ENCODE data around the gene CTSK. TPM values are rescaled to one million over a fixed set of nuclear protein-coding genes. Genes with fewer than 3 reads are reported as not detected.

The CTSK gene
- total RNA-seq, 1 experiment from 2014 or later = 3.5 TPM

DNA sequence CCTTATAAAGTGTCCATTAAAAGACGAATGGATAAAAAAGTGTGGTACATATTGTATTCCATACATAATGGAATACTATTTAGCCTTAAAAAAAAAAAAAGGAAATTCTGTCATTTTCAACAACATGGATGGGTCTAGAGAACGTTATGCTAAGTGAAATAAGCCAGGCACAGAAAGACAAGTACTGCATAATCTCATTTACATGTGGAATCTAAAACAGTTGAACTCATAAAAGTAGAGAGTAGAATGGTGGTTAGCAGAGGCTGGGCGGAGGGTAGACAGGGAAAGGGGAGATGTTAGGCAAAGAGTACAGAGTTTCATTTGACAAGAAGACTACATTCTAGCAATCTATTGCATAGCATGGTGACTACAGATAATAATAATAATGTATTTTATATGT lies 45.0 kb downstream of the CTSK start:
- POLR2A ChIA-PET = no interaction called here
- RAD21 ChIA-PET (ENCODE audit: low non-redundant PET in 1 of 2, low total read pairs in 2 of 2, uncharacterized antibody in 2 of 2, unreplicated experiment in 2 of 2) = no interaction called here
- TF ChIP-seq ZFX (IDR thresholded peaks at IDR 0.05) (no peak), POLR2AphosphoS5 (IDR thresholded peaks at IDR 0.05; ENCODE audit: low read depth, low read length) (no peak)
- TF ChIP-seq, protein P1, sequence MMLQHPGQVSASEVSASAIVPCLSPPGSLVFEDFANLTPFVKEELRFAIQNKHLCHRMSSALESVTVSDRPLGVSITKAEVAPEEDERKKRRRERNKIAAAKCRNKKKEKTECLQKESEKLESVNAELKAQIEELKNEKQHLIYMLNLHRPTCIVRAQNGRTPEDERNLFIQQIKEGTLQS (IDR thresholded peaks at IDR 0.05) = no peak
- ATAC-seq (no peak), DNase-seq (ENCODE audit: low read depth, low spot score) (no peak)
- no peak overlapping the region for H3K4me2 ChIP-seq (ENCODE audit: low read length)
- H3K36me3 ChIP-seq (ENCODE audit: control insufficient read depth in 1 of 2, insufficient read depth in 2 of 2, low read length in 2 of 2) = no peaks in the 10 kb centered on the region
- no peaks in the 10 kb centered on the region for H3K79me2 ChIP-seq (ENCODE audit: insufficient read depth, low read length)
- intact Hi-C loops (cut with micrococcal nuclease) = no loop called here
- H3K9me3 ChIP-seq (ENCODE audit: control insufficient read depth in 1 of 2, insufficient read depth in 1 of 2, low read depth in 1 of 2, low read length in 2 of 2) = no peaks in the 10 kb centered on the region
- H3K27ac ChIP-seq (ENCODE audit: low read depth, low read length) = no peak overlapping the region
- no peaks in the 10 kb centered on the region for H3K27me3 ChIP-seq (ENCODE audit: insufficient read depth, low read length)
- H3K4me3 ChIP-seq (replicated peaks in 1 of 2; ENCODE audit: low read depth in 1 of 2, low read length in 2 of 2) = no peak overlapping the region
- CTCF ChIA-PET = no interaction called here
- no TSS peak for BruUV-seq (replicated peaks)
- H3K9ac ChIP-seq (ENCODE audit: low read length) = no peak overlapping the region
- no peaks in the 10 kb centered on the region for H3K9me2 ChIP-seq (ENCODE audit: insufficient read depth)
- H4K20me1 ChIP-seq (ENCODE audit: insufficient read depth) = no peaks in the 10 kb centered on the region
- H2AFZ ChIP-seq (ENCODE audit: low read depth, low read length, poor library complexity, severe bottlenecking) = no peak overlapping the region
- H3K4me1 ChIP-seq (ENCODE audit: control insufficient read depth in 1 of 2, insufficient read depth in 2 of 2, low read length in 2 of 2) = no peaks in the 10 kb centered on the region

DNA sequence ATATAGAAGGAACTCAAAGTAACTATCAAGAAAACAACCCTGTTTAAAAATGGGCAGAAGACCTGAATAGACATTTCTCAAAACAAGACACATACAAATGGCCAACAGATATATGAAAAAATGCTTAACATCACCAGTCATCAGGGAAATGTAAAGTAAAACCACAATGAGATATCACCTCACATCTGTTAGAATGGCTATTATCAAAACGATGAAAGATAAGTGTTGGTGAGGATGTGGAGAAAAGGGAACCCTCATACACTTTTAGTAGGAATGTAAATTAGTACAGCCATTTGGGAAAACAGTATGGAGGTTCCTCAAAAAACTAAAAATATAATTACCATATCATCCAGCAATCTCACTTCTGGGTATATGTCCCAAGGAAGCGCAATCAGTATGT lies 45.5 kb downstream of the CTSK start:
- H3K4me1 ChIP-seq (ENCODE audit: control insufficient read depth in 1 of 2, insufficient read depth in 2 of 2, low read length in 2 of 2) = no peaks in the 10 kb centered on the region
- H3K79me2 ChIP-seq (ENCODE audit: insufficient read depth, low read length) = no peaks in the 10 kb centered on the region
- POLR2A ChIA-PET = no interaction called here
- H3K9ac ChIP-seq (ENCODE audit: low read length) = no peak overlapping the region
- ATAC-seq = no peak
- CTCF ChIA-PET = no interaction called here
- no peak overlapping the region for H2AFZ ChIP-seq (ENCODE audit: low read depth, low read length, poor library complexity, severe bottlenecking)
- TF ChIP-seq, protein P2, sequence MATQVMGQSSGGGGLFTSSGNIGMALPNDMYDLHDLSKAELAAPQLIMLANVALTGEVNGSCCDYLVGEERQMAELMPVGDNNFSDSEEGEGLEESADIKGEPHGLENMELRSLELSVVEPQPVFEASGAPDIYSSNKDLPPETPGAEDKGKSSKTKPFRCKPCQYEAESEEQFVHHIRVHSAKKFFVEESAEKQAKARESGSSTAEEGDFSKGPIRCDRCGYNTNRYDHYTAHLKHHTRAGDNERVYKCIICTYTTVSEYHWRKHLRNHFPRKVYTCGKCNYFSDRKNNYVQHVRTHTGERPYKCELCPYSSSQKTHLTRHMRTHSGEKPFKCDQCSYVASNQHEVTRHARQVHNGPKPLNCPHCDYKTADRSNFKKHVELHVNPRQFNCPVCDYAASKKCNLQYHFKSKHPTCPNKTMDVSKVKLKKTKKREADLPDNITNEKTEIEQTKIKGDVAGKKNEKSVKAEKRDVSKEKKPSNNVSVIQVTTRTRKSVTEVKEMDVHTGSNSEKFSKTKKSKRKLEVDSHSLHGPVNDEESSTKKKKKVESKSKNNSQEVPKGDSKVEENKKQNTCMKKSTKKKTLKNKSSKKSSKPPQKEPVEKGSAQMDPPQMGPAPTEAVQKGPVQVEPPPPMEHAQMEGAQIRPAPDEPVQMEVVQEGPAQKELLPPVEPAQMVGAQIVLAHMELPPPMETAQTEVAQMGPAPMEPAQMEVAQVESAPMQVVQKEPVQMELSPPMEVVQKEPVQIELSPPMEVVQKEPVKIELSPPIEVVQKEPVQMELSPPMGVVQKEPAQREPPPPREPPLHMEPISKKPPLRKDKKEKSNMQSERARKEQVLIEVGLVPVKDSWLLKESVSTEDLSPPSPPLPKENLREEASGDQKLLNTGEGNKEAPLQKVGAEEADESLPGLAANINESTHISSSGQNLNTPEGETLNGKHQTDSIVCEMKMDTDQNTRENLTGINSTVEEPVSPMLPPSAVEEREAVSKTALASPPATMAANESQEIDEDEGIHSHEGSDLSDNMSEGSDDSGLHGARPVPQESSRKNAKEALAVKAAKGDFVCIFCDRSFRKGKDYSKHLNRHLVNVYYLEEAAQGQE (IDR thresholded peaks at IDR 0.05; ENCODE audit: low read depth) = no peak
- TF ChIP-seq, protein P3, sequence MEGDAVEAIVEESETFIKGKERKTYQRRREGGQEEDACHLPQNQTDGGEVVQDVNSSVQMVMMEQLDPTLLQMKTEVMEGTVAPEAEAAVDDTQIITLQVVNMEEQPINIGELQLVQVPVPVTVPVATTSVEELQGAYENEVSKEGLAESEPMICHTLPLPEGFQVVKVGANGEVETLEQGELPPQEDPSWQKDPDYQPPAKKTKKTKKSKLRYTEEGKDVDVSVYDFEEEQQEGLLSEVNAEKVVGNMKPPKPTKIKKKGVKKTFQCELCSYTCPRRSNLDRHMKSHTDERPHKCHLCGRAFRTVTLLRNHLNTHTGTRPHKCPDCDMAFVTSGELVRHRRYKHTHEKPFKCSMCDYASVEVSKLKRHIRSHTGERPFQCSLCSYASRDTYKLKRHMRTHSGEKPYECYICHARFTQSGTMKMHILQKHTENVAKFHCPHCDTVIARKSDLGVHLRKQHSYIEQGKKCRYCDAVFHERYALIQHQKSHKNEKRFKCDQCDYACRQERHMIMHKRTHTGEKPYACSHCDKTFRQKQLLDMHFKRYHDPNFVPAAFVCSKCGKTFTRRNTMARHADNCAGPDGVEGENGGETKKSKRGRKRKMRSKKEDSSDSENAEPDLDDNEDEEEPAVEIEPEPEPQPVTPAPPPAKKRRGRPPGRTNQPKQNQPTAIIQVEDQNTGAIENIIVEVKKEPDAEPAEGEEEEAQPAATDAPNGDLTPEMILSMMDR (IDR thresholded peaks at IDR 0.05 in 2 of 3, conservative IDR thresholded peaks at IDR 0.05 in 1 of 3; ENCODE audit: borderline replicate concordance in 1 of 3, insufficient read depth in 1 of 3, low read depth in 2 of 3, low read length in 2 of 3) = no peak
- TF ChIP-seq YY1 (IDR thresholded peaks at IDR 0.05; ENCODE audit: extremely low read depth, insufficient replicate concordance, low read depth, low read length) (no peak), ZFX (IDR thresholded peaks at IDR 0.05) (no peak), EZH2phosphoT487 (IDR thresholded peaks at IDR 0.05; ENCODE audit: borderline replicate concordance) (no peak), ELF1 (IDR thresholded peaks at IDR 0.05; ENCODE audit: borderline replicate concordance, low read depth) (no peak)
- TF ChIP-seq, protein P4, sequence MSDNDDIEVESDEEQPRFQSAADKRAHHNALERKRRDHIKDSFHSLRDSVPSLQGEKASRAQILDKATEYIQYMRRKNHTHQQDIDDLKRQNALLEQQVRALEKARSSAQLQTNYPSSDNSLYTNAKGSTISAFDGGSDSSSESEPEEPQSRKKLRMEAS (IDR thresholded peaks at IDR 0.05) = no peak
- TF ChIP-seq, protein P5, sequence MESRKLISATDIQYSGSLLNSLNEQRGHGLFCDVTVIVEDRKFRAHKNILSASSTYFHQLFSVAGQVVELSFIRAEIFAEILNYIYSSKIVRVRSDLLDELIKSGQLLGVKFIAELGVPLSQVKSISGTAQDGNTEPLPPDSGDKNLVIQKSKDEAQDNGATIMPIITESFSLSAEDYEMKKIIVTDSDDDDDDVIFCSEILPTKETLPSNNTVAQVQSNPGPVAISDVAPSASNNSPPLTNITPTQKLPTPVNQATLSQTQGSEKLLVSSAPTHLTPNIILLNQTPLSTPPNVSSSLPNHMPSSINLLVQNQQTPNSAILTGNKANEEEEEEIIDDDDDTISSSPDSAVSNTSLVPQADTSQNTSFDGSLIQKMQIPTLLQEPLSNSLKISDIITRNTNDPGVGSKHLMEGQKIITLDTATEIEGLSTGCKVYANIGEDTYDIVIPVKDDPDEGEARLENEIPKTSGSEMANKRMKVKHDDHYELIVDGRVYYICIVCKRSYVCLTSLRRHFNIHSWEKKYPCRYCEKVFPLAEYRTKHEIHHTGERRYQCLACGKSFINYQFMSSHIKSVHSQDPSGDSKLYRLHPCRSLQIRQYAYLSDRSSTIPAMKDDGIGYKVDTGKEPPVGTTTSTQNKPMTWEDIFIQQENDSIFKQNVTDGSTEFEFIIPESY (IDR thresholded peaks at IDR 0.05; ENCODE audit: extremely low read depth, insufficient replicate concordance, low read length) = no peak
- H3K4me2 ChIP-seq (ENCODE audit: low read length) = no peak overlapping the region
- RAD21 ChIA-PET (ENCODE audit: low non-redundant PET in 1 of 2, low total read pairs in 2 of 2, uncharacterized antibody in 2 of 2, unreplicated experiment in 2 of 2) = no interaction called here
- H4K20me1 ChIP-seq (ENCODE audit: insufficient read depth) = no peaks in the 10 kb centered on the region
- H3K4me3 ChIP-seq (replicated peaks in 1 of 2; ENCODE audit: low read depth in 1 of 2, low read length in 2 of 2) = no peak overlapping the region
- no peaks in the 10 kb centered on the region for H3K27me3 ChIP-seq (ENCODE audit: insufficient read depth, low read length)
- no TSS peak for BruUV-seq (replicated peaks)
- intact Hi-C loops (cut with micrococcal nuclease) = no loop called here
- no peak for DNase-seq (ENCODE audit: low read depth, low spot score)
- no peaks in the 10 kb centered on the region for H3K36me3 ChIP-seq (ENCODE audit: control insufficient read depth in 1 of 2, insufficient read depth in 2 of 2, low read length in 2 of 2)
- no peak overlapping the region for H3K27ac ChIP-seq (ENCODE audit: low read depth, low read length)
- H3K9me3 ChIP-seq (ENCODE audit: control insufficient read depth in 1 of 2, insufficient read depth in 1 of 2, low read depth in 1 of 2, low read length in 2 of 2) = no peaks in the 10 kb centered on the region
- no peaks in the 10 kb centered on the region for H3K9me2 ChIP-seq (ENCODE audit: insufficient read depth)
